K562 (cell line): ENCODE results near the gene PRAME. TPM values are rescaled to one million over a fixed set of nuclear protein-coding genes. Genes with fewer than 3 reads are reported as not detected.
A peak's percentile ranks its signal among the peaks of the same experiment; 100 is the strongest.

ENCODE experiments used
- TSC22D4 ChIP-seq: fragments of 450-650 bp; IDR thresholded peaks from 2 replicates; pipeline ENCODE4 v1.6.1; 2016; ENCODE audit warnings: missing genetic modification characterization, missing biosample characterization, control low read depth
- ZNF407 ChIP-seq: fragments of 450-650 bp; IDR thresholded peaks from 2 replicates; pipeline ENCODE4 v1.6.1; 2016; ENCODE audit warnings: low read depth
- polyA plus RNA-seq, 8 experiments: library from polyadenylated mRNA; depleted of rRNA in 4 of 8; stranded (reverse) in 5 of 8; unstranded in 3 of 8; fragments of >200 nt; fragmentation: Nextera tagmentation in 2 of 8; fragmentation: Illumina TruSeq in 1 of 8; extraction: Ambion mirVana in 2 of 8; extraction: Trizol in 1 of 8; gene quantifications; 2 replicates each; pipeline versions ENCODE4 v1.2.1 to v1.2.3, GENCODE V29; 2011 to 2014; ENCODE audit warnings: inconsistent platforms in 1 of 8, missing spikeins in 1 of 8
- total RNA-seq, 7 experiments: library from RNA; depleted of rRNA in 6 of 7; stranded (reverse); fragments of >200 nt in 6 of 7; fragmentation: Illumina TruSeq in 2 of 7; extraction: Trizol in 2 of 7; gene quantifications; 2 replicates each; pipeline versions ENCODE4 v1.2.1 to v1.2.3, GENCODE V29; 2011 to 2021; ENCODE audit warnings: low replicate concordance in 1 of 7

The PRAME gene
- total and polyA plus RNA-seq, 9 of the 15 experiments (the other 6 are each of a cell fraction or from before 2014, with no cell fraction given), result 662 to 2,141 (median 1,142) TPM

- TF ChIP-seq ZNF407 (no peak), TSC22D4 (peak; percentile 75; the same call in 1 of the 2 replicates)
Measured at GRCh38 chr22:22535662-22536061, 23.4 kb downstream of the PRAME start (continued).
